ENCODE data around the gene BTG4. TPM values are rescaled to one million over a fixed set of nuclear protein-coding genes. Genes with fewer than 3 reads are reported as not detected.

The BTG4 gene
- total RNA-seq, 4 donors from 2014 or later = not detected

GRCh38 chr11:111456086-111456858, 55.9 kb downstream of the BTG4 start:
- 88 to 93% methylated on average over 14 to 15 of the region's 16 CpGs for WGBS, 2 donors
- Histone ChIP-seq H3K4me1 (no peaks in the 10 kb centered on the region), H3K9me3 (no peaks in the 10 kb centered on the region), H3K27ac (no peak overlapping the region), H3K36me3 (no peaks in the 10 kb centered on the region), H3K27me3 (no peaks in the 10 kb centered on the region), H3K4me3 (replicated peaks in 1 of 3) (no peak overlapping the region)
- no peak for DNase-seq
- no peak for TF ChIP-seq POLR2A (IDR thresholded peaks at IDR 0.05)
- TF ChIP-seq, protein P1, sequence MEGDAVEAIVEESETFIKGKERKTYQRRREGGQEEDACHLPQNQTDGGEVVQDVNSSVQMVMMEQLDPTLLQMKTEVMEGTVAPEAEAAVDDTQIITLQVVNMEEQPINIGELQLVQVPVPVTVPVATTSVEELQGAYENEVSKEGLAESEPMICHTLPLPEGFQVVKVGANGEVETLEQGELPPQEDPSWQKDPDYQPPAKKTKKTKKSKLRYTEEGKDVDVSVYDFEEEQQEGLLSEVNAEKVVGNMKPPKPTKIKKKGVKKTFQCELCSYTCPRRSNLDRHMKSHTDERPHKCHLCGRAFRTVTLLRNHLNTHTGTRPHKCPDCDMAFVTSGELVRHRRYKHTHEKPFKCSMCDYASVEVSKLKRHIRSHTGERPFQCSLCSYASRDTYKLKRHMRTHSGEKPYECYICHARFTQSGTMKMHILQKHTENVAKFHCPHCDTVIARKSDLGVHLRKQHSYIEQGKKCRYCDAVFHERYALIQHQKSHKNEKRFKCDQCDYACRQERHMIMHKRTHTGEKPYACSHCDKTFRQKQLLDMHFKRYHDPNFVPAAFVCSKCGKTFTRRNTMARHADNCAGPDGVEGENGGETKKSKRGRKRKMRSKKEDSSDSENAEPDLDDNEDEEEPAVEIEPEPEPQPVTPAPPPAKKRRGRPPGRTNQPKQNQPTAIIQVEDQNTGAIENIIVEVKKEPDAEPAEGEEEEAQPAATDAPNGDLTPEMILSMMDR (IDR thresholded peaks at IDR 0.05) = no peak
- intact Hi-C loops (cut with DNase I) = no loop called here

GRCh38 chr11:111455291-111456085, 56.7 kb downstream of the BTG4 start:
- Histone ChIP-seq H3K9me3 (no peaks in the 10 kb centered on the region), H3K4me3 (replicated peaks in 1 of 3) (no peak overlapping the region), H3K36me3 (no peaks in the 10 kb centered on the region), H3K27ac (no peak overlapping the region), H3K4me1 (no peaks in the 10 kb centered on the region), H3K27me3 (no peaks in the 10 kb centered on the region)
- WGBS, 2 donors = 84 to 87% methylated on average over 15 to 21 of the region's 21 CpGs
- intact Hi-C loops (cut with DNase I) = no loop called here
- DNase-seq = no peak
- TF ChIP-seq, protein P1 (IDR thresholded peaks at IDR 0.05) = no peak
- TF ChIP-seq POLR2A (IDR thresholded peaks at IDR 0.05) = no peak

DNA sequence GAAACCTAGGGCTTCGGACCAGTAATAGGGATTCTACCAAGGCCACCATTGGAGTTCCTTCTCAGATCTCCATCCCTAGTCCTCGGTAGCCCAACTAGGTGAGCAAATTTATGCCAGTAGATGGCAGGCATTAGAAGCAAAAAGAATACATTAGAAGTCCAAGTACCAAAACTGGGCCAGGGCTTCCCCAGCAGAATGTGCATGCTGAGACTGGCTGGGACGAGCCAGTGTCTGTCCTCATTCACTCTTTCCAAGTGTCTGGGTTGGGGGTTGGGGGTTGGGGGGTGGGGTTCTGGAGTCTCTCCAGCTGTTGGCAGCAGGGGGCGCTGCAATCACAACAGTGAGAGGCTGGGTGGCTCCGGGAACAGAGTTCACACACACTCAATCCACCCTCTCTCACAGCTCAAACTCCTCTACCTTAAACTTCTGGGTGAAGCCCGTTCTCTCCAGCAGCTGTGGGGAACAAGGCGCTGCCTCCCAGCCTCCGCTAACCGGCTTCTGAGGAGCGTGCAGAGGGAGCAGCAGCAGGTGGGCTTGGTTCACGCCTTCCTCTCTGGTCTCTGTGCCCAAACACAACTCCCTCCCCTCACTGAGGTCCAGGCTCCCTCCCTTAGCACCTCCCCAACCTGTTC, 57.5 kb downstream of the BTG4 start:
- H3K27me3 ChIP-seq = no peaks in the 10 kb centered on the region
- H3K4me1 ChIP-seq = no peaks in the 10 kb centered on the region
- no peak for TF ChIP-seq POLR2A (IDR thresholded peaks at IDR 0.05)
- TF ChIP-seq, protein P1 (IDR thresholded peaks at IDR 0.05) = peak in 1 of 6 experiments; percentile 55
- peak; percentile 27 to 42 for DNase-seq
- H3K4me3 ChIP-seq (replicated peaks in 1 of 3) = no peak overlapping the region
- no peaks in the 10 kb centered on the region for H3K36me3 ChIP-seq
- intact Hi-C loops (cut with DNase I) = no loop called here
- 46 to 52% methylated on average over 9 to 11 of the region's 11 CpGs for WGBS, 2 donors
- no peak overlapping the region for H3K27ac ChIP-seq
- no peaks in the 10 kb centered on the region for H3K9me3 ChIP-seq

DNA sequence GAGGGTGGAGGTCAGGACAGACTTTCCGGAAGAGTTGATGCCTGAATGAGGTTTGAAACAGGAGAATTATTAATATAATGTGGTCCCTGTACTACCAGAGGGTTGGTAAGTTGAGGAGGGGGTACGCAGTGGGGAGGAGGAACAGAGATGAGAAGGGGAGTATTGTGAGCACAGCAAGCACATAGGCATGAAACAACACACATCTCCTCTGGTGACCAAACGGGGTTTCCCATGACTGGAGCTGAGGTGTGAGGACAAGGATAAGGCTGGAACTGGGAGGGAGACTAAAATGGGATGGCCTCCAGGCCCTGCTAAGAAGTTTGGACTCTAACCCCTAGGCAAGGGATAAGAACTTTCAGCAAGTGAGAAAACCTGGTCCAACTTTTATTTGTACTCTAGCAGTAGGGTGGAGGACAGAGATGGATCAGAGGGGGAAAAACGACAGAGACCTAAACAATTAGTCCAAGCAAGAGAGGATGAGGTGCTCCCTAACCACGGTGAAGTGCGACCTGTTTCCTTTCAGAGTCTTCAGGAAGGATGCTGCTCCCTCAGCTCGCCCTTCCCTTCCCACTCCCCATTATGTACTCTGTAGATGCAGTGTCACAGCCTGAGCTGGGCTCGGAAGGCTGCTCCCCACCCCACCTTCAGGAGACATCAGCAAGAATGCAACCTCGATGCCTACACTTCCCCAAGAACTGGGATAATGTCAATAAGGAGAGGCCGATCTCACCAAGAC, 59.2 kb downstream of the BTG4 start:
- 81 to 82% methylated on average over 10 of the region's 10 CpGs for WGBS, 2 donors
- H3K27me3 ChIP-seq = no peaks in the 10 kb centered on the region
- no peak for DNase-seq
- no peaks in the 10 kb centered on the region for H3K36me3 ChIP-seq
- peaks cover 0 to 4% of the 10 kb centered on the region in 2 donors for H3K4me1 ChIP-seq
- TF ChIP-seq, protein P1 (IDR thresholded peaks at IDR 0.05) = no peak
- no peak for TF ChIP-seq POLR2A (IDR thresholded peaks at IDR 0.05)
- no peak overlapping the region for H3K4me3 ChIP-seq (replicated peaks in 1 of 3)
- H3K9me3 ChIP-seq = no peaks in the 10 kb centered on the region
- H3K27ac ChIP-seq = no peak overlapping the region
- intact Hi-C loops (cut with DNase I) = no loop called here

Measured in thyroid gland (tissue), 4 donors.